WERI-Rb-1 (cell line): ENCODE measurements around the gene PTGES2.

ENCODE experiments used
- DNase-seq: peaks from one replicate; pipeline ENCODE4 v3.0.0-alpha.2; 2020
- H3K27ac ChIP-seq: fragments of 250-450 bp; sonication (Bioruptor Pico); 2 replicates; pipeline ENCODE4 v1.5.1; 2020; ENCODE audit warnings: mild to moderate bottlenecking, moderate library complexity
- H3K27me3 ChIP-seq: fragments of 250-450 bp; sonication (Bioruptor Pico); 2 replicates; pipeline ENCODE4 v1.5.1; 2021; ENCODE audit warnings: mild to moderate bottlenecking, low read depth, moderate library complexity; ENCODE audit not compliant: insufficient read depth, severe bottlenecking
- H3K36me3 ChIP-seq: fragments of 250-450 bp; sonication (Bioruptor Pico); 2 replicates; pipeline ENCODE4 v1.5.1; 2020; ENCODE audit warnings: mild to moderate bottlenecking, moderate library complexity
- H3K4me3 ChIP-seq: 2 replicates; pipeline ENCODE4 v1.5.1; 2011; ENCODE audit warnings: low read depth, mild to moderate bottlenecking, control low read depth, low read length
- H3K9me3 ChIP-seq: fragments of 250-450 bp; sonication (Bioruptor Pico); 2 replicates; pipeline ENCODE4 v1.5.1; 2021; ENCODE audit warnings: mild to moderate bottlenecking, moderate library complexity; ENCODE audit not compliant: severe bottlenecking
- CTCF ChIP-seq: IDR thresholded peaks from 2 replicates; pipeline ENCODE4 v1.5.1; 2011; ENCODE audit warnings: low read depth, mild to moderate bottlenecking, control low read depth, inconsistent platforms, low read length

PTGES2 gene

GRCh38 chr9:128103589-128103962 is 24.0 kb downstream of the PTGES2 start:
- H3K36me3 ChIP-seq = peaks cover 84% of the 10 kb centered on the region
- peak; percentile 70 for TF ChIP-seq CTCF
- H3K27ac ChIP-seq = peak overlapping the region; percentile 37
- peak; percentile 56 for DNase-seq
- H3K27me3 ChIP-seq = no peaks in the 10 kb centered on the region
- no peaks in the 10 kb centered on the region for H3K9me3 ChIP-seq
- H3K4me3 ChIP-seq = no peak overlapping the region

GRCh38 chr9:128102861-128103588 is 24.5 kb downstream of the PTGES2 start:
- Histone ChIP-seq H3K36me3 (peaks cover 78% of the 10 kb centered on the region), H3K9me3 (no peaks in the 10 kb centered on the region), H3K27me3 (no peaks in the 10 kb centered on the region), H3K4me3 (no peak overlapping the region), H3K27ac (peak overlapping the region; percentile 37)
- no peak for TF ChIP-seq CTCF
- peak; percentile 48 for DNase-seq

GRCh38 chr9:128102196-128102595 is 25.3 kb downstream of the PTGES2 start:
- H3K4me3 ChIP-seq = no peak overlapping the region
- no peak overlapping the region for H3K27ac ChIP-seq
- DNase-seq = no peak

GRCh38 chr9:128101690-128102089 is 25.8 kb downstream of the PTGES2 start:
- Histone ChIP-seq H3K27ac (no peak overlapping the region), H3K4me3 (no peak overlapping the region), H3K36me3 (peaks cover 65% of the 10 kb centered on the region)

More at GRCh38 chr9:128102196-128102595, 25.3 kb downstream of the PTGES2 start:
- Histone ChIP-seq H3K27me3 (no peaks in the 10 kb centered on the region), H3K36me3 (peaks cover 70% of the 10 kb centered on the region), H3K9me3 (no peaks in the 10 kb centered on the region)
- no peak for TF ChIP-seq CTCF

GRCh38 chr9:128101231-128101661 is 26.3 kb downstream of the PTGES2 start:
- Histone ChIP-seq H3K27me3 (no peaks in the 10 kb centered on the region), H3K4me3 (no peak overlapping the region), H3K9me3 (no peaks in the 10 kb centered on the region), H3K27ac (no peak overlapping the region), H3K36me3 (peaks cover 60% of the 10 kb centered on the region)
- no peak for TF ChIP-seq CTCF
- no peak for DNase-seq

More at GRCh38 chr9:128101690-128102089, 25.8 kb downstream of the PTGES2 start:
- Histone ChIP-seq H3K9me3 (no peaks in the 10 kb centered on the region), H3K27me3 (no peaks in the 10 kb centered on the region)
- no peak for TF ChIP-seq CTCF
- no peak for DNase-seq

- TF ChIP-seq CTCF = no peak
- no peak for DNase-seq
- Histone ChIP-seq H3K27ac (no peak overlapping the region), H3K4me3 (no peak overlapping the region), H3K27me3 (no peaks in the 10 kb centered on the region), H3K36me3 (peaks cover 54% of the 10 kb centered on the region), H3K9me3 (no peaks in the 10 kb centered on the region)
These were observed 26.9 kb downstream of the PTGES2 start for GRCh38 chr9:128100581-128100980.
